GM23248 (cell line): Measurements from ENCODE around the gene UBE2E3. TPM values are rescaled to one million over a fixed set of nuclear protein-coding genes. Genes with fewer than 3 reads are reported as not detected.

Experiments
- DNase-seq: peaks from one replicate; pipeline ENCODE4 v3.0.0-alpha.2; 2015
- H2AFZ ChIP-seq: fragments of 200-600 bp; sonication (generic); 2 replicates; pipeline ENCODE4 v1.6.1; 2016; ENCODE audit warnings: antibody characterized with exemption
- H3F3A ChIP-seq: fragments of 200-600 bp; sonication (generic); 2 replicates; pipeline ENCODE4 v1.6.1; 2016; ENCODE audit warnings: mild to moderate bottlenecking, antibody characterized with exemption, mixed run types; ENCODE audit not compliant: insufficient read depth
- H3K27ac ChIP-seq: fragments of 200-600 bp; sonication (generic); 2 replicates; pipeline ENCODE4 v1.5.1; 2016; ENCODE audit warnings: mild to moderate bottlenecking
- H3K27me3 ChIP-seq: fragments of 200-600 bp; sonication (generic); replicated peaks from 2 replicates; pipeline ENCODE4 v1.6.1; 2016; ENCODE audit warnings: mild to moderate bottlenecking; ENCODE audit not compliant: insufficient read depth
- H3K36me3 ChIP-seq: fragments of 200-600 bp; sonication (generic); 2 replicates; pipeline ENCODE4 v1.6.1; 2016; ENCODE audit warnings: low read depth, mild to moderate bottlenecking
- H3K4me1 ChIP-seq: fragments of 200-600 bp; sonication (generic); 2 replicates; pipeline ENCODE4 v1.6.1; 2016; ENCODE audit warnings: mild to moderate bottlenecking; ENCODE audit not compliant: insufficient read depth
- H3K4me2 ChIP-seq: fragments of 200-600 bp; sonication (generic); one replicate; pipeline ENCODE4 v1.6.1; 2016; ENCODE audit warnings: mild to moderate bottlenecking; ENCODE audit not compliant: unreplicated experiment
- H3K4me3 ChIP-seq: fragments of 200-600 bp; sonication (generic); 2 replicates; pipeline ENCODE4 v1.5.1; 2016; ENCODE audit warnings: mild to moderate bottlenecking
- H3K79me2 ChIP-seq: fragments of 200-600 bp; sonication (generic); 2 replicates; pipeline ENCODE4 v1.6.1; 2016; ENCODE audit warnings: mild to moderate bottlenecking; ENCODE audit not compliant: insufficient read depth
- H3K9ac ChIP-seq: fragments of 200-600 bp; sonication (generic); 2 replicates; pipeline ENCODE4 v1.6.1; 2016; ENCODE audit warnings: mild to moderate bottlenecking
- H3K9me2 ChIP-seq: fragments of 200-600 bp; sonication (generic); 2 replicates; pipeline ENCODE4 v1.6.1; 2016; ENCODE audit warnings: mixed run types, mild to moderate bottlenecking, moderate library complexity; ENCODE audit not compliant: insufficient read depth
- H3K9me3 ChIP-seq: fragments of 200-600 bp; sonication (generic); one replicate; pipeline ENCODE4 v1.6.1; 2017; ENCODE audit warnings: low read depth
- H4K20me1 ChIP-seq: fragments of 200-600 bp; sonication (generic); 2 replicates; pipeline ENCODE4 v1.6.0; 2016; ENCODE audit not compliant: insufficient read depth
- EZH2 ChIP-seq: fragments of 200-600 bp; sonication (generic); IDR thresholded peaks from 2 replicates; pipeline ENCODE4 v1.6.1; 2018; ENCODE audit warnings: antibody characterized with exemption, mild to moderate bottlenecking; ENCODE audit not compliant: insufficient read depth, poor library complexity, severe bottlenecking
- EZH2phosphoT487 ChIP-seq: fragments of 200-600 bp; sonication (generic); IDR thresholded peaks from 2 replicates; pipeline ENCODE4 v1.6.1; 2018; ENCODE audit warnings: antibody characterized with exemption, moderate library complexity, mild to moderate bottlenecking, low read depth; ENCODE audit not compliant: insufficient read depth
- WGBS, 2 experiments: methylation state at CpG; one replicate each; pipeline ENCODE4 v1.1.6; 2015 to 2017; ENCODE audit warnings: low lambda C conversion rate in 2 of 2, low coverage in 1 of 2; ENCODE audit errors: missing lambda C conversion rate in 2 of 2; 5-methylcytosine and 5-hydroxymethylcytosine counted together
- in situ Hi-C: fragments of 300-500 bp; cut with MboI; formaldehyde crosslinking; loops from 2 replicates; pipeline ENCODE4 v1.15.0; 2020
- polyA plus RNA-seq: library from polyadenylated mRNA; unstranded; fragments of >200 nt; fragmentation: Nextera tagmentation; extraction: Ambion mirVana; gene quantifications from 2 replicates; pipeline ENCODE4 v1.2.1, GENCODE V29; 2016
- total RNA-seq: library from RNA; depleted of rRNA; stranded (reverse); fragments of >200 nt; shearing (Covaris generic); gene quantifications from 2 replicates; pipeline ENCODE4 v1.2.3, GENCODE V29; 2014

UBE2E3 gene
- total and polyA plus RNA-seq, 2 experiments from 2014 or later, result 142 to 168 TPM

GRCh38 chr2:181107628-181107945 is 127.2 kb downstream of the UBE2E3 start:
- in situ Hi-C loops, result loop anchor here (5.0 kb wide), 1 partner anchor 350 kb away; the partner anchor contains the start of gene ITGA4
- 98 to 100% methylated on average over 1 of the region's 1 CpG for WGBS, 2 experiments
- H3K4me1 ChIP-seq, result peaks cover 33% of the 10 kb centered on the region

GRCh38 chr2:181111059-181111458 is 130.7 kb downstream of the UBE2E3 start:
- WGBS, 2 experiments, result 76 to 78% methylated on average over 2 of the region's 2 CpGs
- H3K9ac ChIP-seq, result no peak overlapping the region
- no peaks in the 10 kb centered on the region for H3K9me3 ChIP-seq
- DNase-seq, result no peak
- H3K9me2 ChIP-seq, result no peaks in the 10 kb centered on the region
- no peaks in the 10 kb centered on the region for H4K20me1 ChIP-seq
- no peaks in the 10 kb centered on the region for H3K36me3 ChIP-seq
- no peak for TF ChIP-seq EZH2phosphoT487
- TF ChIP-seq EZH2, result no peak
- no peak overlapping the region for H2AFZ ChIP-seq
- no peak overlapping the region for H3K27ac ChIP-seq
- in situ Hi-C loops, result no loop called here
- H3K79me2 ChIP-seq, result no peaks in the 10 kb centered on the region
- H3K4me2 ChIP-seq, result no peak overlapping the region
- peaks cover 18% of the 10 kb centered on the region for H3K4me1 ChIP-seq
- peaks cover 5% of the 10 kb centered on the region; the same call in 1 of the 2 replicates for H3F3A ChIP-seq
- H3K4me3 ChIP-seq, result no peak overlapping the region
- H3K27me3 ChIP-seq, result no peaks in the 10 kb centered on the region

More at GRCh38 chr2:181107628-181107945, 127.2 kb downstream of the UBE2E3 start:
- TF ChIP-seq EZH2 (no peak), EZH2phosphoT487 (no peak)
- DNase-seq, result no peak
- Histone ChIP-seq H3K9me3 (no peaks in the 10 kb centered on the region), H3K36me3 (no peaks in the 10 kb centered on the region), H4K20me1 (no peaks in the 10 kb centered on the region), H3K79me2 (no peaks in the 10 kb centered on the region), H3K4me3 (no peak overlapping the region), H3K4me2 (peak overlapping the region; percentile 53), H3F3A (peaks cover 11% of the 10 kb centered on the region), H3K9me2 (no peaks in the 10 kb centered on the region), H3K9ac (no peak overlapping the region), H2AFZ (no peak overlapping the region), H3K27ac (no peak overlapping the region), H3K27me3 (no peaks in the 10 kb centered on the region)

GRCh38 chr2:181112916-181113315 is 132.5 kb downstream of the UBE2E3 start:
- WGBS, 2 experiments, result 82 to 85% methylated on average over 1 of the region's 1 CpG
- no peaks in the 10 kb centered on the region for H3K79me2 ChIP-seq
- H3K27me3 ChIP-seq, result no peaks in the 10 kb centered on the region
- H3F3A ChIP-seq, result no peaks in the 10 kb centered on the region
- TF ChIP-seq EZH2 (no peak), EZH2phosphoT487 (no peak)
- no peak overlapping the region for H2AFZ ChIP-seq
- no peak overlapping the region for H3K4me2 ChIP-seq
- H3K4me1 ChIP-seq, result no peaks in the 10 kb centered on the region
- no peaks in the 10 kb centered on the region for H3K9me3 ChIP-seq
- no peak overlapping the region for H3K27ac ChIP-seq
- no peaks in the 10 kb centered on the region for H4K20me1 ChIP-seq
- H3K4me3 ChIP-seq, result no peak overlapping the region
- DNase-seq, result no peak
- in situ Hi-C loops, result no loop called here
- no peaks in the 10 kb centered on the region for H3K36me3 ChIP-seq
- H3K9me2 ChIP-seq, result no peaks in the 10 kb centered on the region
- no peak overlapping the region for H3K9ac ChIP-seq
